Astrocyte of the cerebellum (primary cell): ENCODE results near the gene TNFRSF6B.

ENCODE experiments used
- DNase-seq: peaks from one replicate; pipeline ENCODE4 v3.0.0-alpha.2; 2011; ENCODE audit warnings: low read depth
- H3K4me3 ChIP-seq: 2 replicates; pipeline ENCODE4 v1.5.1; 2011; ENCODE audit warnings: mild to moderate bottlenecking, low read depth, low read length, moderate library complexity
- in situ Hi-C: cut with HindIII; loops from 2 replicates; pipeline ENCODE4 v1.10.0; 2017; ENCODE audit warnings: low sequenced_read_pairs
- TF ChIP-seq, protein P1 (sequence below): IDR thresholded peaks from 2 replicates; pipeline ENCODE4 v1.5.1; 2012; ENCODE audit warnings: low read length, low read depth, moderate library complexity, mild to moderate bottlenecking; ENCODE audit errors: missing control alignments

Gene TNFRSF6B

DNA sequence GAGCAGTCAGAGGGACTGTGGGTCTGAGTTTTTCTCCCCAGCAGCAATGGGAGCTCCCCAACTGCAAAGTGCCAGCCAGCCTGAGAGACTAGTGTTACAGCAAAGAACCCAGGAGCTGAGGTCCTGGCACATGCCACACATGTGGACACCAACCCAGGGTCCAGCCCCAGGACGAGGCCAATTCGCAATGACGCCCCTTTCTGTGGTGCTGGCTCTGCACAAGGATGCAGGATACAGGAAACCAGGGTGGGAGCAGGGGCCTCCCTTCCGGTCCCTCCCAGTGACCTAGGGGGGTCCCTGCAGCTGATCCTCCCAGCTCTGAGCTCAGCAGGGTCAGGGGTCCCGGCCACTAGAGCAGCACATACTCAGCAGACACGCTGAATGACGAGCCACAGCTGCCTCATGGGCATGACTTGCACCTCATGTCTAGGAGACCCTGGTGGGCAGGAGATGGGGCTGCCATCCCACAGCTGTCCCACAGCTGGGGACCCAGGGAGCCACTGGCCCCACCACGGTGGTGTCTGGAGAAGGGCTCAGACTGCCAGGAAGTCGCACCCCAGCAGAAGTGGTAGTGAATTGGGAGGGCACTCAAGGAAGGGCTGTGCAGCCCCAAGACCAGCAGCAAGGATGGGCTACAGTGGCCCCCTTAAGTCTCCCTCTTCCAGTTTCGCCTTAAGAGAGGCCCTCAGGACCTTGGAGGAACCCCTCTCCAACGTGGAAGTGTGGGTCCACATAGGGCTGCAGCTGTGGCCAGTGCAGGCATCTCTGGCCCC, 7.7 kb downstream of the TNFRSF6B start:
- no peak for DNase-seq
- TF ChIP-seq, protein P1, sequence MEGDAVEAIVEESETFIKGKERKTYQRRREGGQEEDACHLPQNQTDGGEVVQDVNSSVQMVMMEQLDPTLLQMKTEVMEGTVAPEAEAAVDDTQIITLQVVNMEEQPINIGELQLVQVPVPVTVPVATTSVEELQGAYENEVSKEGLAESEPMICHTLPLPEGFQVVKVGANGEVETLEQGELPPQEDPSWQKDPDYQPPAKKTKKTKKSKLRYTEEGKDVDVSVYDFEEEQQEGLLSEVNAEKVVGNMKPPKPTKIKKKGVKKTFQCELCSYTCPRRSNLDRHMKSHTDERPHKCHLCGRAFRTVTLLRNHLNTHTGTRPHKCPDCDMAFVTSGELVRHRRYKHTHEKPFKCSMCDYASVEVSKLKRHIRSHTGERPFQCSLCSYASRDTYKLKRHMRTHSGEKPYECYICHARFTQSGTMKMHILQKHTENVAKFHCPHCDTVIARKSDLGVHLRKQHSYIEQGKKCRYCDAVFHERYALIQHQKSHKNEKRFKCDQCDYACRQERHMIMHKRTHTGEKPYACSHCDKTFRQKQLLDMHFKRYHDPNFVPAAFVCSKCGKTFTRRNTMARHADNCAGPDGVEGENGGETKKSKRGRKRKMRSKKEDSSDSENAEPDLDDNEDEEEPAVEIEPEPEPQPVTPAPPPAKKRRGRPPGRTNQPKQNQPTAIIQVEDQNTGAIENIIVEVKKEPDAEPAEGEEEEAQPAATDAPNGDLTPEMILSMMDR, result no peak
- H3K4me3 ChIP-seq, result no peak overlapping the region
- in situ Hi-C loops, result no loop called here

DNA sequence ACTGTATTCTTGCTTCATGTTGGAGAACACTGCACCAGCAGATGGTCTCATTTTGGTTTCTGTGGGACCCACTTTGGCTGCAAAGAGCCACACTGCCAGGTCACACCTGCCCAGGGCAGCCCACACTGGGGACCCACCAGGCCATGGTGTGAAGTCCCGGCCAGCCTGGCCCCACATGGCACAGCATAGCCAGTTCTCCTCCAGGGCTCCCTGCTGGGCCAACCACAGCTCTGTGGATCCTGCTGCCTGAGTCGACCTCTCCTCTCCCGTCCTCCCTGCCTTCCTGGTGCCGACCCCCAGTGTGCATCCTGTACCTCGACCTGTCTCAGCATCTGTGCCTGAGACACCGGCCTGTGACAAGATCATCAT, 8.3 kb downstream of the TNFRSF6B start:
- H3K4me3 ChIP-seq, result no peak overlapping the region
- in situ Hi-C loops, result no loop called here
- TF ChIP-seq, protein P1, result no peak
- no peak for DNase-seq

DNA sequence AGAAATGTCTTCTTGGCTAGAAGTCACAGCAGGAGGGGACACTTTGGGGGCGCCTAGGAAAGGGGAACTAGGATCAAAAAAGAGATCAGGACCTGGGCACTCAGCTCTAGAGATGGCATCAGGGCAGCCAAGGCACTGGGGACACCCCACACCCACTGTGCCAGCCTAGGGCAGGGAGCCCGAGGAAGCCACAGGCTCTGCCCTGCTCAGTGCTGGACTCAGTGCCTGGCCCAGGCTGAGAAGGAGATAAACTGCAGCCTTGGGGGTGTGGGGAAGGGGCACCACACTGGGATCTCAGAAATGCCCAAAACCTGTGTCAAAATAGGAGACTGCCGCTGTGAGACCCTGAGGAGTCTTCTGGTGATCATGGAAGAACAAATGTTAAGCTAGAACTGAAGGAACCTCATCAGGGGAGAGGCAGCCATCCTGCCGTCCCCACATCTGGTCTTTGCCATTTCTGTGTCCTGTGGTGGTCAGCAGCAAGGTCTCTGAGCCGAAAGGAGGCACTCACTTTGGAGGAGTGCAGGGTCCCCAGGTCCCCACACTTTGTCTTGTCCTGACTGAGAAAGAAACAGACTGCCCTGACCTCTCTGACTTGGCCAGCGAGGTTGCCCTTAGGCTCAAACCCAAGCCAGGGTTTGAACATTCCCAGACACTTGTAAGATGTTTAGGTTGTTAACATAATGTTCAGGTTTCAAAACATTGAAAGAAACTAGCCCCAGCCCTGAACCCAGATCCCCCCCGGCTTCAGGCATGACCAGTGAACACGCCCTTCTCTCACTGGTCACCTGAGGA, 9.0 kb downstream of the TNFRSF6B start:
- TF ChIP-seq, protein P1, result no peak
- no peak for DNase-seq
- in situ Hi-C loops, result no loop called here
- no peak overlapping the region for H3K4me3 ChIP-seq

DNA sequence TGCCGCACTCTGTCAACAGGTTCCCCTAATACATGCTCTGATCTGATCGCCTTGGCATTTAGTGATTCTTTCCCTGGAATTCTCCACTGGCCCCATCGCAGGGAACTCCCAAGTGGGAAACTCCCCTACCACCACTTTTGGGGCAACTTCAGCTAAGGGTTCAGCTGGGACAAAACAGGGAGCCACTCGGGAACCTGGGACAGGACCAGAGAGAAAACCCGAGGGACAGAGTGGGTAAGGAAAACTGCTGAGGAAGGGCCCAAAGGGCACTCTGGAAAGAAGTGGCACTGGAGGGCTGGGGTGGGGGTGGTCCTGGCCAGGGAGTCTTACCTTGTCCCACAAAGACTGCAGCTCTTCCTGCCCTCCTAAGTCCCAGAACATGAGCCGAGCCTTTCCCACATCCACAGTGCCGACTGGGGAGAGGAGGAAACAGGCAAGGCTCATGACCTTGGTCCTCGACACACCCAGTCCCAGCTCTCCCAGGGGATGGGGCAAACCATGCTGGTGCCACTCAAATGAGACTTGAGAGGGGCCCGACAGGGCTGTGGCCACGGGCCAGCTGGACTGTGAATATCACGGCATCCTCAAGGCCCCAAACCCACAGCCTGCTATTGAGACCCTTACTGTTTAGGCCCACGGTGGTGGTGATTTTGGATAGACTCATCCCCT, 9.7 kb downstream of the TNFRSF6B start:
- H3K4me3 ChIP-seq, result peak overlapping the region; percentile 83
- no peak for DNase-seq
- TF ChIP-seq, protein P1, result no peak
- in situ Hi-C loops, result no loop called here

DNA sequence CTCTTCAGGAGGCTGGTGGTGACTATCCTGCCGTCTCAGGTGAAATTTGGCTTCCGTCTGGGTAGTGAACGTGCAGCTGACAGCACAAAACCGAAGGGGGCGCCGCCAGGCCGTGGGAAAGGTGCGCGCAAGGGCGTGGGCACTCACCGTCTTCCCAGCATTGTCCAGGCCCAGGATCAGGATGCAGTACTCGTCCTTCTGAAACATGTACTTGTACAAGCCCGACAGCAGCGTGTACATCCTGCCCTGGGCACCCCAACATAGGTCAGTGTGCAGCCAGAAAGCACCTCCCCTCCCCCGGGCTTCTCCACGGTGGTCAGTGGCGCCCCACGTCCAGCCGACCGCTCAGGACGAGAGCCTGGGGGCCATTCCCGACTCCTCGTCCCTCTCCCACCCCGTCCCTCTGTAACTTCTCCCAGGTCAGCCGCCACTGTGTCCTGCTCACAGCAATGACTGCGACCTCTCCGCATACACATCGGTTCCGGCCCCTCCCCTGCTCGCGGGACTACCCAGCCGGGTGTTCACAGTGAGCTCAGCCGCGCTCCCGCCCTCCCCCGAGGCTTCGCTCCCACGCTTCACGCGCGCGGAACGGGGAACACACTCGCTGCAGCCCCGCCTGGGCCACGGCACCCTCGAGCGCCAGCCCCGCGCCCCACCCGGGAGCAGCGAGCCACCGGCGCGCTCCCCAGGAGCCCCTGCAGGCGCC, 10.6 kb downstream of the TNFRSF6B start:
- DNase-seq, result no peak
- TF ChIP-seq, protein P1, result peak; percentile 28
- peak overlapping the region; percentile 83 for H3K4me3 ChIP-seq
- in situ Hi-C loops, result no loop called here
